B cell (primary cell): ENCODE results near the gene KMT2C. TPM values are rescaled to one million over a fixed set of nuclear protein-coding genes. Genes with fewer than 3 reads are reported as not detected.
A peak's percentile ranks its signal among the peaks of the same experiment; 100 is the strongest.

ENCODE experiments used
- ATAC-seq: fragments of 200-7000 bp; cut with Tn5 transposase; one replicate; pipeline ENCODE4 v1.10.0; 2021; ENCODE audit warnings: low read depth, mild to moderate bottlenecking, moderate number of reproducible peaks, moderate library complexity
- CTCF ChIA-PET: fragments of 350-600 bp; sonication (Branson Sonifier 250); formaldehyde crosslinking; loops from one replicate; lab custom pipeline; 2021; ENCODE audit warnings: antibody characterized with exemption, inconsistent platforms; lab: Charles Lee
- POLR2A ChIA-PET: fragments of 350-600 bp; sonication (Branson Sonifier 250); formaldehyde crosslinking; loops from one replicate; lab custom pipeline; 2021; ENCODE audit warnings: antibody characterized with exemption; lab: Charles Lee
- DNase-seq: peaks from one replicate; pipeline ENCODE4 v3.0.0; 2013
- H2AFZ ChIP-seq: 2 replicates; pipeline ENCODE4 v1.6.1; 2012; ENCODE audit warnings: mild to moderate bottlenecking, low read depth, low read length; ENCODE audit not compliant: insufficient read depth, poor library complexity, severe bottlenecking
- H3K27ac ChIP-seq, 2 donors: 1 replicate in 1 of 2; 2 replicates in 1 of 2; pipeline ENCODE4 v1.5.1; 2012 to 2013; ENCODE audit warnings: low read length in 2 of 2, mild to moderate bottlenecking in 2 of 2, moderate library complexity in 1 of 2
- H3K27me3 ChIP-seq, 4 experiments: fragments of 200-600 bp in 1 of 4; sonication (generic) in 1 of 4; replicated peaks in 1 of 4; 1 replicate in 2 of 4; 2 replicates in 2 of 4; pipeline versions ENCODE4 v1.6.1 to v1.7.0; 2013 to 2016; ENCODE audit warnings: low read length in 3 of 4, mild to moderate bottlenecking in 2 of 4, mixed read lengths in 1 of 4, moderate library complexity in 1 of 4; ENCODE audit not compliant: insufficient read depth in 4 of 4, control insufficient read depth in 3 of 4; ENCODE audit errors: control extremely low read depth in 1 of 4
- H3K36me3 ChIP-seq, 2 experiments: replicated peaks in 1 of 2; 1 replicate in 1 of 2; 2 replicates in 1 of 2; pipeline versions ENCODE4 v1.6.1 to v1.7.1; 2013; ENCODE audit warnings: low read length in 1 of 2; ENCODE audit not compliant: insufficient read depth in 2 of 2, control insufficient read depth in 1 of 2; ENCODE audit errors: control extremely low read depth in 1 of 2, extremely low read depth in 1 of 2
- H3K4me1 ChIP-seq, 2 donors: fragments of 200-600 bp in 1 of 2; sonication (generic) in 1 of 2; 1 replicate in 1 of 2; 2 replicates in 1 of 2; pipeline versions ENCODE4 v1.5.1 to v1.6.1; 2013 to 2017; ENCODE audit warnings: low read length in 2 of 2; ENCODE audit not compliant: control insufficient read depth in 2 of 2, insufficient read depth in 2 of 2
- H3K4me2 ChIP-seq: replicated peaks from 2 replicates; pipeline ENCODE3; 2012; ENCODE audit warnings: mild to moderate bottlenecking, low read depth, low read length; ENCODE audit not compliant: poor library complexity, severe bottlenecking
- H3K4me3 ChIP-seq, 5 experiments: fragments of 200-600 bp in 1 of 5; sonication (generic) in 1 of 5; 1 replicate in 3 of 5; 2 replicates in 2 of 5; pipeline versions ENCODE4 v1.5.1 to v1.7.0; 2011 to 2016; ENCODE audit warnings: low read length in 4 of 5, mild to moderate bottlenecking in 4 of 5, low read depth in 2 of 5, control low read depth in 1 of 5, moderate library complexity in 1 of 5; ENCODE audit not compliant: insufficient read depth in 1 of 5; ENCODE audit errors: control extremely low read depth in 1 of 5, extremely low read depth in 1 of 5
- H3K79me2 ChIP-seq: fragments of 200-600 bp; sonication (generic); one replicate; pipeline ENCODE4 v1.6.0; 2016; ENCODE audit warnings: low read length; ENCODE audit not compliant: control insufficient read depth, insufficient read depth
- H3K9ac ChIP-seq: fragments of 200-600 bp; sonication (generic); 2 replicates; pipeline ENCODE4 v1.6.1; 2017; ENCODE audit warnings: mild to moderate bottlenecking, low read length, moderate library complexity
- H3K9me3 ChIP-seq, 3 donors: one replicate each; pipeline versions ENCODE4 v1.6.1 to v1.7.1; 2013; ENCODE audit warnings: low read length in 2 of 3; ENCODE audit not compliant: control insufficient read depth in 2 of 3, insufficient read depth in 1 of 3; ENCODE audit errors: control extremely low read depth in 1 of 3
- H4K20me1 ChIP-seq: 2 replicates; pipeline ENCODE4 v1.6.0; 2012; ENCODE audit warnings: mild to moderate bottlenecking, low read length; ENCODE audit not compliant: insufficient read depth, control insufficient read depth, poor library complexity, severe bottlenecking
- H3K27ac Mint-ChIP-seq: one replicate; pipeline ENCODE4 v1.8.0; 2021; ENCODE audit warnings: mixed read lengths
- H3K27me3 Mint-ChIP-seq: one replicate; pipeline ENCODE4 v1.8.0; 2021; ENCODE audit warnings: mixed read lengths
- H3K4me1 Mint-ChIP-seq: one replicate; pipeline ENCODE4 v1.8.0; 2021; ENCODE audit warnings: mixed read lengths
- H3K4me3 Mint-ChIP-seq: one replicate; pipeline ENCODE4 v1.8.0; 2021; ENCODE audit warnings: mixed read lengths
- H3K9me3 Mint-ChIP-seq: one replicate; pipeline ENCODE4 v1.8.0; 2022; ENCODE audit warnings: mixed read lengths; ENCODE audit not compliant: insufficient read depth
- EZH2 ChIP-seq: IDR thresholded peaks from 2 replicates; pipeline ENCODE4 v1.6.1; 2012; ENCODE audit warnings: borderline replicate concordance, low read depth, mild to moderate bottlenecking, moderate library complexity, low read length; ENCODE audit not compliant: insufficient read depth, poor library complexity, severe bottlenecking
- WGBS: methylation state at CpG from one replicate; pipeline ENCODE4 v1.1.5; 2013; ENCODE audit warnings: missing lambda C conversion rate; ENCODE audit not compliant: insufficient coverage; 5-methylcytosine and 5-hydroxymethylcytosine counted together
- intact Hi-C: fragments of 100-400 bp; cut with micrococcal nuclease; formaldehyde crosslinking; loops from one replicate; pipeline ENCODE4 v1.10.0; 2022
- polyA plus RNA-seq: library from polyadenylated mRNA; depleted of rRNA; stranded (reverse); fragments of >200 nt; gene quantifications from 2 replicates; pipeline ENCODE4 v1.2.3, GENCODE V29; 2012
- total RNA-seq, 2 donors: library from RNA; stranded (reverse); fragments of 120-200 nt in 1 of 2; gene quantifications; 1 replicate in 1 of 2; 2 replicates in 1 of 2; pipeline versions ENCODE4 v1.2.3 to v1.2.4, GENCODE V29; 2013 to 2022
- TF ChIP-seq, protein P1 (sequence below): fragments of 200-600 bp; IDR thresholded peaks from one replicate; pipeline ENCODE4 v1.8.0; 2022; ENCODE audit warnings: antibody characterized with exemption, mild to moderate bottlenecking

KMT2C gene
- total and polyA plus RNA-seq, 2 donors (not counting 1 experiment from before 2014, with no cell fraction given): 14.9 to 171 TPM

DNA sequence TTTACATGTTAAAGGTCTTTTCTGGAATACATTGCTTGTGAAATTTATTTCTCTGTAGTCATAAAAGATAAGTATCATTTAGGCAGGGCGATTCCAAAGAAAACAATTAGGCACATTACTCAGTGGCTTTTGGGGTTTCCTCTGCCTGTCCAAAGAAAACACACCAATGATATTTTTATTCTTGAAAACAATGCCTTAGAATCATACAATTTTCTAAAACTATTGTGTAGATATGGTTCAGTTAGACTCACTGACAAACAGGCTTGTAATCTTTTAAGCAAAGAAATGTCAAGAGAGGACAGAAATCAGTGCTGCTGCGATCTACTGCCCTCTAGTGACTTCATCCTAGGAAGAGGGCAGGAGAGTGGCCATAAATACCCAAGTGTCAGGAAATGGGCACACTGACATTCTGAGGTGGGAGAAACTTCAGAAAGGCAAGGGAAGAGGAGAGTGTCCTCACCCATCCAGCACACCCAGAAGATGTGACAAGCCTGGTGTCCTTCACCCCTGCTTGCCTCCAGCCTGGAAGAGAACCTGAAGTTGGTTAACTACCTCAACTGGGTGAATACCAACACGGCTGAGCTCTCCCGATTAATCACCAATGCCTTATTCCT lies 289.8 kb downstream of the KMT2C start:
- H4K20me1 ChIP-seq: peaks cover 5% of the 10 kb centered on the region
- Mint-ChIP-seq H3K4me1 (peaks cover 3% of the 10 kb centered on the region), H3K27me3 (no peaks in the 10 kb centered on the region), H3K4me3 (no peak overlapping the region), H3K9me3 (no peaks in the 10 kb centered on the region), H3K27ac (no peak overlapping the region)
- H3K27me3 ChIP-seq: no peaks in the 10 kb centered on the region
- intact Hi-C loops: loop anchor here (2.0 kb wide), 1 partner anchor 363 kb away; no protein-coding TSS in a partner anchor
- H3K36me3 ChIP-seq: peaks cover 25 to 87% of the 10 kb centered on the region in 2 experiments
- no peaks in the 10 kb centered on the region for H3K79me2 ChIP-seq
- H3K4me1 ChIP-seq: no peaks in the 10 kb centered on the region
- H3K27ac ChIP-seq: no peak overlapping the region
- ChIA-PET CTCF (interaction anchor here (2.3 kb wide), 1 partner anchor 363 kb away, joined by 10 read pairs; no protein-coding TSS in a partner anchor), POLR2A (no interaction called here)
- DNase-seq (peak; percentile 22), ATAC-seq (no peak)
- TF ChIP-seq EZH2: no peak
- TF ChIP-seq, protein P1, sequence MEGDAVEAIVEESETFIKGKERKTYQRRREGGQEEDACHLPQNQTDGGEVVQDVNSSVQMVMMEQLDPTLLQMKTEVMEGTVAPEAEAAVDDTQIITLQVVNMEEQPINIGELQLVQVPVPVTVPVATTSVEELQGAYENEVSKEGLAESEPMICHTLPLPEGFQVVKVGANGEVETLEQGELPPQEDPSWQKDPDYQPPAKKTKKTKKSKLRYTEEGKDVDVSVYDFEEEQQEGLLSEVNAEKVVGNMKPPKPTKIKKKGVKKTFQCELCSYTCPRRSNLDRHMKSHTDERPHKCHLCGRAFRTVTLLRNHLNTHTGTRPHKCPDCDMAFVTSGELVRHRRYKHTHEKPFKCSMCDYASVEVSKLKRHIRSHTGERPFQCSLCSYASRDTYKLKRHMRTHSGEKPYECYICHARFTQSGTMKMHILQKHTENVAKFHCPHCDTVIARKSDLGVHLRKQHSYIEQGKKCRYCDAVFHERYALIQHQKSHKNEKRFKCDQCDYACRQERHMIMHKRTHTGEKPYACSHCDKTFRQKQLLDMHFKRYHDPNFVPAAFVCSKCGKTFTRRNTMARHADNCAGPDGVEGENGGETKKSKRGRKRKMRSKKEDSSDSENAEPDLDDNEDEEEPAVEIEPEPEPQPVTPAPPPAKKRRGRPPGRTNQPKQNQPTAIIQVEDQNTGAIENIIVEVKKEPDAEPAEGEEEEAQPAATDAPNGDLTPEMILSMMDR: peak; percentile 35
- H3K4me2 ChIP-seq: no peak overlapping the region
- H3K9ac ChIP-seq: no peak overlapping the region
- H3K9me3 ChIP-seq: no peaks in the 10 kb centered on the region
- H2AFZ ChIP-seq: no peak overlapping the region
- 77% methylated on average over 3 of the region's 4 CpGs for WGBS
- no peak overlapping the region for H3K4me3 ChIP-seq

DNA sequence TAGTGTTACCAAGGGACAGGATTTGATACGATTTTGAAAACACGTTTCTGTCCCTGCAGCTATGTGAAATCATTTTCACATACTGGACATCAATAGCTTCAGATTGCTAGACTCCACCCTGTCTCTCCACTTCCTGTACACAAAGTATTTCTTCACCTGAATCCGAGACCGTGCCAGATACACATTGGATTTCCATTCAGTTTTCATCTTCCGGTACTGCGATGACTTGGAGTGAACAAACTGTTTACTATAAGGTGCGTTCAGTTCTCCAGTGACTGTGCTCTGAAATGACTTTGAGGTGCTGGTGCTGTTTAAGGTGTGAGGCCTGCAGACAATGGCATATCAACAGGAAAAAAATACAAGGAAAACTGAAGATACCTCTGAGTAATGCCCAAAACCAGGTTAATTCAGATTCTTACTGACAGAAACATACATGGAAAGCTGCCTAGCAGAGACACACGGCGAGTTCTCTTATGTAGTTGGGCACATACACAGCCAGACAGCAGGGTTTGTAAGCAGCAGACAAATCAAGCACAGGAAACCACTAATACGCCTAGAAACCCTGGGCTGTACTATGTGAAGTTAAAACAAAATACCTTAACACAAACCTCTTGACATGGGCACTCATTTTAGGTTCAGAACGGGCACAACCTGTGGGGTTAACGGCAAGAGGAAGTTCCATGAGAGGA lies 291.1 kb downstream of the KMT2C start:
- no peak for DNase-seq
- no peaks in the 10 kb centered on the region for H3K27me3 ChIP-seq
- H2AFZ ChIP-seq: no peak overlapping the region
- Mint-ChIP-seq H3K4me1 (peaks cover 3% of the 10 kb centered on the region), H3K4me3 (no peak overlapping the region), H3K27ac (no peak overlapping the region), H3K9me3 (no peaks in the 10 kb centered on the region), H3K27me3 (no peaks in the 10 kb centered on the region)
- ATAC-seq: no peak
- no peaks in the 10 kb centered on the region for H3K9me3 ChIP-seq
- no peak overlapping the region for H3K4me2 ChIP-seq
- peaks cover 5% of the 10 kb centered on the region for H4K20me1 ChIP-seq
- H3K4me3 ChIP-seq: no peak overlapping the region
- no peak overlapping the region for H3K27ac ChIP-seq
- H3K4me1 ChIP-seq: no peaks in the 10 kb centered on the region
- peaks cover 28 to 90% of the 10 kb centered on the region in 2 experiments for H3K36me3 ChIP-seq
- no peak overlapping the region for H3K9ac ChIP-seq
- TF ChIP-seq, protein P1: no peak
- no peak for TF ChIP-seq EZH2
- intact Hi-C loops: no loop called here
- POLR2A ChIA-PET: no interaction called here
- CTCF ChIA-PET: interaction anchor here (0.8 to 2.3 kb wide), 3 partner anchors 9 to 362 kb away, joined by 3 to 10 read pairs (median 7); no protein-coding TSS in a partner anchor
- H3K79me2 ChIP-seq: no peaks in the 10 kb centered on the region
- WGBS: 89% methylated on average over 10 of the region's 12 CpGs
